ENCODE measurements around the gene GLCCI1. TPM values are rescaled to one million over a fixed set of nuclear protein-coding genes. Genes with fewer than 3 reads are reported as not detected.

The GLCCI1 gene
- total RNA-seq, 2 donors from 2014 or later, result 44.3 to 55.8 TPM

- H3K36me3 ChIP-seq (ENCODE audit: control insufficient read depth, insufficient read depth, low read length), result peaks cover 44% of the 10 kb centered on the region
- H3K4me1 ChIP-seq (ENCODE audit: control insufficient read depth, insufficient read depth, low read length), result no peaks in the 10 kb centered on the region
- H3K27me3 ChIP-seq (ENCODE audit: control insufficient read depth, insufficient read depth, low read length, poor library complexity, severe bottlenecking), result no peaks in the 10 kb centered on the region
- no peak overlapping the region for H3K27ac Mint-ChIP-seq
- TF ChIP-seq CTCF (conservative IDR thresholded peaks at IDR 0.05), result no peak
- no peak for DNase-seq
- H3K4me3 ChIP-seq (ENCODE audit: low read length), result no peak overlapping the region
- peaks cover 12% of the 10 kb centered on the region for H3K9me3 Mint-ChIP-seq
- H3K27ac ChIP-seq (ENCODE audit: low read depth, low read length), result no peak overlapping the region
- peaks cover 9% of the 10 kb centered on the region for H3K4me1 Mint-ChIP-seq
- no peak overlapping the region for H3K9ac ChIP-seq (ENCODE audit: extremely low read depth, low read length, poor library complexity, severe bottlenecking)
- H3K4me3 Mint-ChIP-seq, result no peak overlapping the region
- no peaks in the 10 kb centered on the region for H3K27me3 Mint-ChIP-seq (ENCODE audit: insufficient read depth)
- no CpG with 5 or more reads among the region's 1 CpG for WGBS, 2 experiments (ENCODE audit: insufficient coverage in 1 of 2, insufficient read length in 1 of 2)
- peaks cover 8% of the 10 kb centered on the region for H3K9me3 ChIP-seq (ENCODE audit: control insufficient read depth, low read length)
- peaks cover 57% of the 10 kb centered on the region for H3K36me3 Mint-ChIP-seq (ENCODE audit: low read depth)
These were observed 36.7 kb downstream of the GLCCI1 start for GRCh38 chr7:8005279-8005678.

GRCh38 chr7:8014399-8014798 lies 45.8 kb downstream of the GLCCI1 start:
- H3K27me3 Mint-ChIP-seq (ENCODE audit: insufficient read depth), result no peaks in the 10 kb centered on the region
- Histone ChIP-seq H3K9me3 (ENCODE audit: control insufficient read depth, low read length) (no peaks in the 10 kb centered on the region), H3K4me3 (ENCODE audit: low read length) (no peak overlapping the region), H3K27me3 (ENCODE audit: control insufficient read depth, insufficient read depth, low read length, poor library complexity, severe bottlenecking) (no peaks in the 10 kb centered on the region), H3K36me3 (ENCODE audit: control insufficient read depth, insufficient read depth, low read length) (peaks cover 14% of the 10 kb centered on the region), H3K27ac (ENCODE audit: low read depth, low read length) (no peak overlapping the region), H3K4me1 (ENCODE audit: control insufficient read depth, insufficient read depth, low read length) (no peaks in the 10 kb centered on the region), H3K9ac (ENCODE audit: extremely low read depth, low read length, poor library complexity, severe bottlenecking) (no peak overlapping the region)
- TF ChIP-seq CTCF (conservative IDR thresholded peaks at IDR 0.05), result no peak
- H3K27ac Mint-ChIP-seq, result no peak overlapping the region
- H3K36me3 Mint-ChIP-seq (ENCODE audit: low read depth), result peaks cover 32% of the 10 kb centered on the region
- H3K4me1 Mint-ChIP-seq, result no peaks in the 10 kb centered on the region
- no peak for DNase-seq
- no peak overlapping the region for H3K4me3 Mint-ChIP-seq
- H3K9me3 Mint-ChIP-seq, result no peaks in the 10 kb centered on the region

GRCh38 chr7:8015100-8015745 lies 46.6 kb downstream of the GLCCI1 start:
- no peak for TF ChIP-seq CTCF (conservative IDR thresholded peaks at IDR 0.05)
- Histone ChIP-seq H3K4me1 (ENCODE audit: control insufficient read depth, insufficient read depth, low read length) (no peaks in the 10 kb centered on the region), H3K27ac (ENCODE audit: low read depth, low read length) (no peak overlapping the region), H3K4me3 (ENCODE audit: low read length) (no peak overlapping the region), H3K27me3 (ENCODE audit: control insufficient read depth, insufficient read depth, low read length, poor library complexity, severe bottlenecking) (no peaks in the 10 kb centered on the region), H3K9ac (ENCODE audit: extremely low read depth, low read length, poor library complexity, severe bottlenecking) (no peak overlapping the region), H3K9me3 (ENCODE audit: control insufficient read depth, low read length) (no peaks in the 10 kb centered on the region), H3K36me3 (ENCODE audit: control insufficient read depth, insufficient read depth, low read length) (peaks cover 12% of the 10 kb centered on the region)
- Mint-ChIP-seq H3K9me3 (no peaks in the 10 kb centered on the region), H3K4me3 (no peak overlapping the region), H3K4me1 (no peaks in the 10 kb centered on the region), H3K27ac (no peak overlapping the region), H3K27me3 (ENCODE audit: insufficient read depth) (no peaks in the 10 kb centered on the region), H3K36me3 (ENCODE audit: low read depth) (peaks cover 35% of the 10 kb centered on the region)
- DNase-seq, result no peak
- WGBS, 2 experiments (ENCODE audit: insufficient coverage in 1 of 2, insufficient read length in 1 of 2), result 100% methylated on average over 1 of the region's 1 CpG; no CpG with 5 or more reads in 1 of the 2 experiments

All from endodermal cell (in vitro differentiated cells).